ENCODE data around the gene IGLL1. TPM values are rescaled to one million over a fixed set of nuclear protein-coding genes. Genes with fewer than 3 reads are reported as not detected.

IGLL1 gene
- total RNA-seq, 1 experiment from 2014 or later: not detected

DNA sequence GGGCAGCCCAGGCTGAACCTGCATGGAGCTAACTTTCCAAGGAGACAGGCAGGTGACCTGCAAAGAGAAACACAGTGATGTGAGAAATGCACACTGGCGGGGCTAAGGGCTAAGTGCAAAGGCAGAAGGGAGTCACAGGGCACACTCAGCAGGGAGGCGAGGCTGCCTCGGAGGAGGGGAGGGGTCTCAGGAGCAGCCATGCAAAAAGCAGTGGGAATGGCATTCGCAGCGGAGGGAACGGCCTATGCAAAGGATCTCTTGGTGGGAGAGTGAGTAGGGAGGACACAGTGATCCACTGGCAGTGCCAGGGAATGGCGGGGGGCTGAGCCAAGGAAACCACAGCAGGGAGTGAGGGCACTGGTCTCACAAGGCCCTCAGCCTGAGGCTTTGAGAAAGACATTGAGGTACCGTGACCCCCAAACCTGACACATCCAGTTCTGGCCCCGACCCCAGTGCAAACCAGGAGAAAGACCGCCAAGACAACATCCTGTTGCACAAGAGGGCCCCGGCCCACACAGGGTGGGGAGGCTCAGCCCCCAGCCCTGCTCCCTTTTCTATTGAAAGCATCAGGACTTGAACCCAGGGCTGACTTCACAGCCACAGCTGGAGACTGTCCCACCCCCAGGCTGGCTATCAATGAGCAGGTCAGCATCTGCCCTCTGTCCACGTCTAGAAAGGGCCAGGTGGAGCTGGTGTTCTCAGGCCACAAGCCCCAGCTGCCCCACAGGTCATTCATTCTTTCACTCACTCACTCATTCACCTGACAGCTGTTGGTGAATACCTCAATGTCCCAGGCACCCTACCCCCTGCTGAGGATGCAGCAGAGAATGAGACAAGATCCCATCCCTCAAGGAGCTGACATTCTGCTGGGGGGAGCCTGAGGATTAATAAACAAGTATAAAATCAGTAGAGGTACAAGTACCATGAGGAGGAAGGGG, 50.7 kb downstream of the IGLL1 start:
- no peak for DNase-seq (ENCODE audit: low spot score)

DNA sequence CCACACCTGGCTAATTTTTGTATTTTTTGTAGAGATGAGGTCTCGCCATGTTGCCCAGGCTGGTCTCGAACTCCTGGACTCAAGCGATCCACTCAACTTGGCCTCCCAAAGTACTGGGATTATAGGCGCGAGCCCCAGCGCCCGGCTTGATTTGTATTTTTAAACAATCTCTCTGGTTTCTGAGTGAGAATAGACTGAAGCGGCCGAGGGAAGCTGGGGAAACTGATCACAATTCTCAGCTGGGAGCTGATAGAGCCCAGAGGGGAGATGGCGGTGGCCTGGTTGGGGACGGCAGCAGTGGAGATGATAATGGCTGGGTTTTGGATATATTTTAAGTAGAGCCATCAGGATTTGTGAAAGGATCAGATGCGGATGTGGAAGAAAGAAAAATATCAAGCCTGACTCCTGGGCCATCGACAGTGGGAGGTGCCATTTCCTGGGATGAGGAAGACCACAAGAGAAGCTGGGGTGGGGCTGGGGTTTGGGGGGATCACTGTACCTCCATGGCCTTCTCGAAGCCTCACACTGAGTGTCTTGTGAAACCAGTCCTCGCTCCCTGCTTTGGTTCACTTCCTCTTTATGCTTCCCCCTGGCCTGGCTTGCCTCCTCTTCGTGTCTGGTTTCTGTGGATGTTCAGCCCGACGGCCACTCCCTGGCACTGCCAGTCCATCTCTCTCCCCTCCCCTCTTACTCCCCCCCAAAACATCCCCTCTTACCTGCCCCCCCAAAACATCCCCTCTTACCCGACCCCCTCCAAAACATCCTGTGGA, 51.9 kb downstream of the IGLL1 start:
- no peak for DNase-seq (ENCODE audit: low spot score)

DNA sequence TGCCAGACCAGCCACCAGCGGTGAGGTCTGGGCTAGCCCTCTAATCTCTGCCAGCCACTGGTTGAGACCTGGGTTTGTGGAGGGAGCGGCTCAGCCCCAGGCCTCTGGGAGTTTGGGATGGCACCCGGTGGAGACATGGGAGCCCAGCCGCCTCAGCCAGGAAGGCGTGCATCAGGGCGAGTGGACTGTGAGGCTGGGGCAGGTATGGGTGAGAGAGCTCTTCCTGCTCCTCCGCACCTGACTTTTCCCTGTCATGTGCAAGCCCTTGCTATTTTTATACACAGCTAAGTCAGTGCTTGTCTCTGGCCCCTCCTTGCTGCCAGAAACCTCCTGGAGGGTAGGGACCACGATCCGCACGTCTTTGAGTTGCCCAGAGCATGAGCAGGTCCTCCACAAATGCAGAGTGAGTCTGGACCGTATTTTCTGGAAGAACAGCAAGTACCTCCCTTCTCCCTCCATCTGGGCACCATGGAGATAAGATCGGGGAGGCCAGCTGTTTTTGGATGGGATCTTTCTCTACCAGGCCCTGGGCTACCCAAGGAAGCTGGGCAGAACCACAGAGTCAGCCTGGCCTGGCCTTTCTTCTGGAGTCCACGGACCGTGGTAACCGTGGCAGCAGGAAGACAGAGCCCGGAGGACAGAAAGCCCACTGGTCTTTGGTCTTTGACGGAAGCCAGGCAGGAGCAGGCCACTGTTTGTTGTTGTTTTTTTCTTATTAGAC, 53.3 kb downstream of the IGLL1 start:
- DNase-seq (ENCODE audit: low spot score): no peak

DNA sequence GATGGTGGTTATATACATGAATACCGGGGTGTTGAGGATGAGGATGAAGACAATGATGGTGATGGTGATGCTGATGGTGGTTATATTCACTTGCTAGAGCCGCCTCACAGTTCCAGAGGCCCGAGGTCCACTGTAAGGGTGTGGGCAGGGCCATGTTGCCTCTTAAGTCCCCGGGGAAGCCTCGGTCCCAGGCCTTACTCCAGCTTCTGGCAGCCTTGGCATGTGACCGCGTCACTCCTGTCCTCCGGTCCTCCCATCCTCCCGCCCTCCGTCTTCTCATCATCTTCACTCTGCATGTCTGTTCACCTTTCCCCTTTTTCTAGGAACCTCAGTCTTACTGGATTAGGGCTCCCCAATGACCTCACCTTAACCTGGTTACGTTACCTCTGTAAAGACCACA, 54.6 kb downstream of the IGLL1 start:
- no peak for DNase-seq (ENCODE audit: low spot score)

DNA sequence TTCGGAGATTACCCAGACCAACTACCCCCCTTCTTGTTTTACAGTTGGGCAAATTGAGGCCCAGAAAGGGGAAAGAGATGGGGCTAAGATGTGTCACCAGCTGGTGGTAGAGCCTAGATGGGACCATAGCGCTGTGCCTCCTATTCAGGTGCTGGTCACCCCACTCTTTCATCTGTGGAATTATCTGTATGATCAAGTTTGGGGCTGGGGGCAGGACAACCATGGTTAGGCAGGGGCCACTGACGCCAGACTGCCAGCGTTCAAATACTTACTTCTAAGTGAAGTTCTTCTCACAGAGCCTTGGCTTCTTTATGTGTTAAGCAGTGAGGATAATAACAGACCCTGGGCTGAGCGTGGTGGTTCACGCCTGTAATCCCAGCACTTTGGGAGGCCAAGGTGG, 55.9 kb downstream of the IGLL1 start:
- DNase-seq (ENCODE audit: low spot score): no peak

DNA sequence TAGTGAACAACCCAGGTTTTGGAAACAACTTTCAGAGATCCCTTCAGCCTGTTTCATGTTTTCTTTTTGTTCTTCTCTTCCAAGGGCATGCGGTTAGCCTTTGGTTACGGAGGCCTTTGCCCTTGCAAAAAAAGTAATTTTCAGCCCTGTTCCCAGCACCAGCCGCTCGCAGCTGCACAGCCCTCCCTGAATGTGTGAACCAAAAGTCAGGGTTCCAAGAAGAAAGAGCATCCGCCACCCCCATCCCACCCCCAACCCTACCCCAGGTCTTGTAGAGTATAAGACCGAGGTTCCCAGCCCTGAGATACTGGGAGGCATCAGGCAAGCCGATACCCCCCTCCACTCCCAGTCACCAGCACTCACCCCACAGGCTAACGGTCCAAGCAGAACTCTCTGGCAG, 56.4 kb downstream of the IGLL1 start:
- no peak for DNase-seq (ENCODE audit: low spot score)

Small RNA genes within 50 kb of the gene (small RNA-seq; reads per million reads assigned to genes)
- gene AP000346.3: not detected

Other genes starting within 250 kb of the IGLL1 start
- gene DRICH1, start 52.0 kb upstream of the IGLL1 start, total RNA-seq (2014; rRNA removed; shearing (Covaris generic)): not detected in 2 replicates
- gene RGL4, start 110.7 kb upstream of the IGLL1 start, total RNA-seq (2014; rRNA removed; shearing (Covaris generic)): not detected in 2 replicates
- gene ZNF70, start 170.8 kb upstream of the IGLL1 start, total RNA-seq (2014; rRNA removed; shearing (Covaris generic)): 1.4 and 1.5 TPM in 2 replicates
- gene VPREB3, start 174.1 kb upstream of the IGLL1 start, total RNA-seq (2014; rRNA removed; shearing (Covaris generic)): not detected in 2 replicates
- not detected in 2 replicates for gene C22orf15, start 182.7 kb upstream of the IGLL1 start, total RNA-seq (2014; rRNA removed; shearing (Covaris generic))
- 32.9 and 53.4 TPM in 2 replicates for gene CHCHD10, start 187.7 kb upstream of the IGLL1 start, total RNA-seq (2014; rRNA removed; shearing (Covaris generic))
- 0.18 and 0.89 TPM in 2 replicates for gene MMP11, start 192.6 kb upstream of the IGLL1 start, total RNA-seq (2014; rRNA removed; shearing (Covaris generic))
- gene SMARCB1, start 206.7 kb upstream of the IGLL1 start, total RNA-seq (2014; rRNA removed; shearing (Covaris generic)): 67.6 and 107 TPM in 2 replicates